GM12891 (cell line): ENCODE measurements around the gene DUSP8.

Experiments used
- DNase-seq: peaks from one replicate; pipeline ENCODE4 v3.0.0; 2011; ENCODE audit warnings: low spot score; ENCODE audit not compliant: insufficient read length
- FAIRE-seq: peaks from 2 replicates; lab custom pipeline; 2011; peaks lifted over from hg19 to GRCh38; lab: Jason Lieb, UNC
- PAX5 ChIP-seq: IDR thresholded peaks from 2 replicates; pipeline ENCODE4 v1.6.1; 2011; ENCODE audit warnings: low read length, moderate library complexity, mild to moderate bottlenecking; ENCODE audit not compliant: insufficient read depth, severe bottlenecking
- POLR2A ChIP-seq: IDR thresholded peaks from 2 replicates; pipeline ENCODE4 v1.6.1; 2011; ENCODE audit warnings: low read depth, low read length, control low read depth
- POLR2AphosphoS5 ChIP-seq: IDR thresholded peaks from 2 replicates; pipeline ENCODE4 v1.6.1; 2011; ENCODE audit warnings: low read depth, low read length, control low read depth
- POU2F2 ChIP-seq: IDR thresholded peaks from 2 replicates; pipeline ENCODE4 v1.6.1; 2011; ENCODE audit warnings: low read depth, mild to moderate bottlenecking, control low read depth, low read length, moderate library complexity
- SPI1 ChIP-seq: IDR thresholded peaks from 2 replicates; pipeline ENCODE4 v1.6.1; 2011; ENCODE audit warnings: low read depth, low read length, control low read depth
- TAF1 ChIP-seq: IDR thresholded peaks from 2 replicates; pipeline ENCODE4 v1.6.1; 2011; ENCODE audit warnings: low read depth, low read length, control low read depth

DUSP8 gene

DNA sequence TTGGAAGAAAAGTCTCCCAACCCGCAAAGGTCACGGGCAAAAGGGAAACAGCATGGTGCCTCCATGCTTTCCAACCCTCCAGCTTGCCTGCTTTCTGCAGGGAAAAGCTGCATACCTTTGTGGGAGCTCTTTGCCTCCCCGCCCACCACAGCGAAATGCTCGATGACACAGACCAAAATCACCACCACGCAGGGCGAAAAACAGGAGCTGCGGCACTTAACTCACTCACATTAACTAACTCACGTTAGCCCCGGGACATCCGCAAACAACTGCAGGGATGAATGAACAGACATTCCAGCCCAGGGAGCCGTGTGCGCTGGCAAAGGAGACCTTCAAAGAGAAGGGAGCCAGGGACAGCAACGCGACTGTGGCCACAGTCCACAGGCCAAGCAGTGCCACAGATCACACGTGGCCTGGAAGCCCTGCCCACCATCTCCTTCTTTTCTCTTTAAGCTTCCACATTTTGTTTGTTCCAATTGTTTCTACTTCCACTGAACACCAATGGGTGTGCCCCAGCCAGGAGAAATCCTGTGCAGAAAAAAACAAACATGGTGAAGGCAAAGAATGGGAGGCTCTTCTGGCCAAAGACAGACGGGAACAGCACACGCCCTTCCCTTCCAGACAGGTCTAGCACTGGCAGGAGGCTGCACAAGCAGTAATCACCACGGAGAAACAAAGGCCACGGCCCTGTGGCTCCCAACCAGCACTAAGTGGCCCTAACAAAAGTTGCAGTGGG lies 39.3 kb downstream of the DUSP8 start:
- DNase-seq (no peak), FAIRE-seq (no peak)
- TF ChIP-seq POLR2AphosphoS5: no peak
- TF ChIP-seq PAX5: no peak
- TF ChIP-seq SPI1: no peak
- TF ChIP-seq POLR2A: no peak
- TF ChIP-seq POU2F2: no peak
- TF ChIP-seq TAF1: no peak

DNA sequence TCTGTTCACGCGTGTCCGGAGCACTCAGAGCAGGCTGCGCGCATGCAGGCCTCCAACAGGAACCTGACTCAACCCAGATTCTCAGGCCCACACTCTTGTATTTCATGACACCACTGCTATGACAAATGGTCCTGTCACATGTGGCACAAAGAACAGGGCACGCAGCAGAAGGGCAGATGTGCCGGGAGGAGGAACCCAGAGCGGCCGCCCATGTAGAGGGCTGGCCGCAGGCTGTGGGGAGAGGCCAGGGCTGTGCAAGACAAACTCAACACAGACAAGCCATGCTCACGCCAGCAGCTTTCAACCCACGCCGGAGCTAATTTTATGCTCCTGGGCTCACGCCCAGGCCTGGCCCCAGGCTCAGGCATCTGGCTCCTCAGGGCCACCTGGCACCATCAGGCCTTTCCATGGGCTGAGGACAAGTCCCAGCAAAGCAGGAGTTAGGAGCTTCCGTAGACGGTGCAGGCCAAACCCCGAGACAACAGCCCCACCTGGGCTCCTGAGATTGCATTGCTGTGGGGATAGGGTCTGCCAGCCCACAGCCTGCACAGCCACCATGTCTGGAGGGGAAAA lies 40.0 kb downstream of the DUSP8 start:
- DNase-seq: no peak
- no peak for TF ChIP-seq POU2F2
- no peak for TF ChIP-seq POLR2A
- TF ChIP-seq PAX5: no peak
- no peak for TF ChIP-seq TAF1
- TF ChIP-seq POLR2AphosphoS5: no peak
- no peak for TF ChIP-seq SPI1
- no peak for FAIRE-seq

DNA sequence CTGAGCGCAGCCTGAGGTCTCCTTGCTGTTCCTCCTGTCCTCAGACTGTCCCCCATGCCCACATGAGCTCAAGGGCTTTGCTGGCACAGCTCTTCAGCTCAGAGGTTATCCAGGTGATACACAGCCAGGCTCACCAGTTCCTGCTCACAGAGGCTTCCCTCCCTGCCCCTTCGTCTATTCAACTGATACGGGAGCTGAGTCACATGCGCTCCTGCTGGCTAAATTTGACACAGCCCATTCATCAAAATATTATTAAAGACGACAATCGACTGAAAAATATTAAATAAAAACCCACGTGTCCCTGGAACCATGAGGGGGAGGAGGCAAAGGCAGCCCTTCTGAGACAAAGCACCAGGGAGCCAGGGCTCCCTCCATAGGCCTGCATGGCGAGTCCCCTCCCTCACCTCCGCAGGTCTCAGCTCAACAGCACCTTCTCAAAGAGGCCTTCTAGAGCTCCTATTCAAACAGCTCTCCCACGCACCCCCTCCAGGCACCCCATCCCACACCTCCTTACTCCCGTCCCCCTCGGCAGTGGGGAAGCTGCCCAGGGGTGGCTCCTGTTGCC lies 40.5 kb downstream of the DUSP8 start:
- TF ChIP-seq PAX5 (no peak), SPI1 (no peak), POU2F2 (no peak), POLR2A (no peak), POLR2AphosphoS5 (no peak), TAF1 (no peak)
- FAIRE-seq (no peak), DNase-seq (no peak)

DNA sequence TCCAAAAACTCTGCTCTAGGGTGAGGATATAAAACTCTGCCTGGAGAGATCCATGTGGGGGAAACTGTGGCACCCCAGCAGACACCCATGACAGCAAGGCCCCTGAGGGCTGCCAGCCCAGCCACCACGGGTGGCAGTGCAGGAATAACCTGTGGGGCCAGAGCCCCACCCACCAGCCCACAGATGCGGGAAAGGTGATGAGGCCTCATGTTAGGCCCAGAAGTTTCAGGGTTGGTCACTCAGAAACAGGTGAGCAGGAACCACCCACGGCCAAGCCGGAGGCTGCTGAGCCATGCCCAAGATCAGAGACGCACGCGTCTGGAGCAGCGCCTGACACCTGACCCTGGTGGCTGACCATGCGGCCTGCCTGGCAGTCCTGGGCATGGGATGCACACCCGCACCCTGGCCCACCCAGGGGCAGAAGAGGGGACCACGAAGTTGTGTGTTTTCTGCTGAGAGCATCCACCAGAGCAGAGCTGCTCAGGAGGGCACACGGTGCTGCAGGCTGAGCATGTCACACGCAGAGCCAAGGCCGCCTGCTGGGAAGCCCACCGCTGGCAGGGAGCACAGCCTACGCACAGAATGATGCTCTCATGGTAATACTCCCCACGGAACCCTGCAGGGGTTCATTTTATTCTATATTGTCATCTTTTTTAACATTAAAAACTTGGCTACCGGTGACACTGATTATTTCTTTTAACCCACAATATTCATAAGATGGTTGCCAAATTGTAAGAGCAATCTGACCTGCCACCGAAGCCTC lies 41.2 kb downstream of the DUSP8 start:
- TF ChIP-seq POLR2A (no peak), TAF1 (no peak), POU2F2 (no peak), SPI1 (no peak), PAX5 (no peak)
- FAIRE-seq (peak; percentile 71), DNase-seq (no peak)

DNA sequence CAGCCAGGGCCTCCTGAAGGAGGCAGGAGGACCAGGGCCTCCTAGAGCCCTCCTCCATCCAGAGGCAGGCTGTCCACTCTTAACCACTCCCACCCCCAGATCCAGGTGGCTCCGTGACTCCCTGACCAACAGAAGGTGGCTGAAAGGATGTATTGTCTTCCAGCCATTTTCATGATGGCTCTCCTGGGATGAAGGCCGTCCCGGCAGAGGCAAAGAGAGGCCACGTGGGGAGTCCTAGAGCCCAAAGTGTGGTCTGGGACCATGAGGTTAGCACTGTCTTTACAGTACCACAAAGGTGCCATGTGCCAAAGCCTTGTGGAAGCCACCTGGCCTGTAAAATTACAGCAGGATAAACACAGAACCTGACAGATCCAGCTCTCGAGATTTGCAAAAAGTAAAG lies 42.3 kb downstream of the DUSP8 start:
- no peak for DNase-seq
- TF ChIP-seq SPI1 (no peak), POLR2AphosphoS5 (no peak), POU2F2 (no peak), TAF1 (no peak), PAX5 (no peak), POLR2A (no peak)
- FAIRE-seq: no peak

DNA sequence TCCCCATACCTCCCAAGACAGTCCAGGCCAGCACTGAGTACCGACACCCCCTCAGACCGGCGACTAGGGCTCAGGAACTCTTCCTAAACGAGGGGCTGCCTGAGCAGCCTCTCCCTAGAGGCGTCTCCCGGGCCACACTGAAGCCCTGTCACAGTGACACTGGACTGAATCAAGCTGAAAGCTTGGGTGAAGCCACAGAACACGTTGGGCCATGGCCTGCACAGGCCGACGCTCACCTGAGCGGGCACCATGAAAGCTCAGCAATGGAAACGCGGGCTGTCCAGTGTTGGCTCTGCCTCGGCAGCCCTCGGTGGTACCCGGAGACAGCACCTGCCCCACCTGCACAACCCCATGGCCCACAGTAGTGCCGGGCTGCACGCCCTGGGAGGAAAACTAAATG lies 42.8 kb downstream of the DUSP8 start:
- no peak for FAIRE-seq

DNA sequence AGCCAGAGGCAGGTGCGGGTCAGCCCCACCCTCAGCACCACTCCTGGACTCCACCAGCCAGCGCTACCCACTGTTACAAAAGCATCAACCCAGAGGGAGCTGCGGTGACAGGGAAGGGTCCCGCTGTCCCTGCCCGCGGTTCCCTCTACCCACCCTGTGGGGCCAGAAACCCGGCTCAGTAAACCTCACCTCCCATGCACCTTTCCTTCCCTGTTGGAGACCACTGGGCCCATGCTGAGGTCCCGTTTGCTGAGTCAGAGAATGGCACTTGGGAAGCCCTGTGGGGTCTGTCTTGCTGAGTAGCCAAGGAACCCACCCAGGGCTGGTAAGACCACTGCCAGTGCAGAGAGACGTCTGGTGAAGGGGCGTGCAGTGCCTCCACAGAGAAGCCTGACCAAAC lies 43.4 kb downstream of the DUSP8 start:
- no peak for DNase-seq
- TF ChIP-seq PAX5 (no peak), POLR2A (no peak), TAF1 (no peak), POU2F2 (no peak), SPI1 (no peak), POLR2AphosphoS5 (no peak)
- FAIRE-seq: no peak

More for the DNA sequence above, 42.8 kb downstream of the DUSP8 start:
- no peak for DNase-seq
- TF ChIP-seq SPI1 (no peak), POLR2AphosphoS5 (no peak), POLR2A (no peak), TAF1 (no peak), PAX5 (no peak), POU2F2 (no peak)

DNA sequence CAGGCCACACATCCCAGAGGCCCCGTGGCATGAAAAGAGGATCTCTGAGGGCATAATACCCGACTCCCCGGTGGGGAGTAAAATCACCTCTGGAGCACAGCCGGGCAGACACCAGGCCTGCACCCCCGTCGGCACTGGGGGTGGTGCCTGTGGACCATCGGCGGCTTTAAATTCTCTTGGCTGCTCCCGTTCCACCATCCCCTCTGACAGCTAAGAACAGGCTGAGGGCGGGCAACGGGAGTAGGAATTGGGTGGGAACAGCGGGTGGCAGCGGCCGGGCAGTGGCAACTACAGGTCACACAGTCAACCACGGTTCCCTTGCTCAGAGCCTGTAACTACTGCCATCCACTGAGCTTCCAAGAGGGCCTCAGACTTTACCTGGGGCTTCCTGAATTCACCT lies 45.3 kb downstream of the DUSP8 start:
- FAIRE-seq (no peak), DNase-seq (no peak)
- TF ChIP-seq SPI1: no peak
- no peak for TF ChIP-seq POU2F2
- TF ChIP-seq POLR2A: no peak
- TF ChIP-seq PAX5: no peak
- no peak for TF ChIP-seq POLR2AphosphoS5

DNA sequence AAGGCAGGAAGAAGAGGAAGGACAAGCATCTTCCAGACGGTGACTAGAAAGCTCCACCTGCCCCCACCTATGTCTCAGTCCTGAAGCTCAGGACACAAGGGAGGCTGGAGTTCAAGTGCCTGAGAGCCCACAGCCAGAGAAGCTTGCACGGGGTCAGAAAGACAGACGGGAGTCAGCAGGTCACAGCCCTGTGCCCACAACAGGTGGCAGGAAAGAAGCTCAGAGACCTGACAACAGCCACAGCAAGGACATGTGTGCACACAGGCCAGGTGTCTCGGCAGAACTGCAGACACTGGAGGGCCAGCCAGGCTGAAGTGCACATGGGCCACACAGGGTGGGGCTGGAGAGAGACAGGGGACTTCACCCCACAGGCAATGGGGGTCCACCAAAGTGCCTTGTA lies 48.3 kb downstream of the DUSP8 start:
- FAIRE-seq: peak; percentile 69
- TF ChIP-seq POLR2AphosphoS5 (no peak), TAF1 (no peak), SPI1 (no peak), POLR2A (no peak), PAX5 (no peak), POU2F2 (no peak)
- no peak for DNase-seq
